GM19438 (cell line): ENCODE measurements around the gene HS6ST2.
"Not testable (repeated sequence)": the region's sequence is repeated elsewhere in the genome, so short reads cannot be mapped to it uniquely, and the experiment has no call there.

Experiments
- ATAC-seq: cut with Tn5 transposase; IDR thresholded peaks from one replicate; pipeline ENCODE4 v1.9.1; 2021; ENCODE audit warnings: low read depth; ENCODE audit not compliant: unreplicated experiment

Gene HS6ST2

GRCh38 chrX:132945055-132945599, 13.3 kb downstream of the HS6ST2 start:
- not testable (repeated sequence) for ATAC-seq

GRCh38 chrX:132940727-132941327, 17.6 kb downstream of the HS6ST2 start:
- no peak for ATAC-seq

- ATAC-seq, result no peak
Measured at GRCh38 chrX:132933170-132933569, 25.3 kb downstream of the HS6ST2 start.

- ATAC-seq, result no peak
Measured at GRCh38 chrX:132924426-132924825, 34.0 kb downstream of the HS6ST2 start.

- ATAC-seq, result no peak
Measured at GRCh38 chrX:132918523-132918922, 39.9 kb downstream of the HS6ST2 start.

GRCh38 chrX:132916349-132916748, 42.1 kb downstream of the HS6ST2 start:
- ATAC-seq, result no peak

GRCh38 chrX:132909643-132910042, 48.8 kb downstream of the HS6ST2 start:
- ATAC-seq, result no peak

- ATAC-seq, result no peak
Measured at GRCh38 chrX:132908891-132909290, 49.5 kb downstream of the HS6ST2 start.

- no peak for ATAC-seq
Measured at GRCh38 chrX:132900633-132901293, 57.7 kb downstream of the HS6ST2 start.

GRCh38 chrX:132887569-132887968, 70.9 kb downstream of the HS6ST2 start:
- ATAC-seq, result no peak

GRCh38 chrX:132883358-132883915, 75.0 kb downstream of the HS6ST2 start:
- no peak for ATAC-seq

GRCh38 chrX:132880753-132881152, 77.7 kb downstream of the HS6ST2 start:
- ATAC-seq, result not testable (repeated sequence)

GRCh38 chrX:132877954-132878536, 80.4 kb downstream of the HS6ST2 start:
- no peak for ATAC-seq

GRCh38 chrX:132876523-132877338, 81.7 kb downstream of the HS6ST2 start:
- ATAC-seq, result no peak

- no peak for ATAC-seq
Measured at GRCh38 chrX:132875650-132876522, 82.5 kb downstream of the HS6ST2 start.

GRCh38 chrX:132862562-132862961, 95.9 kb downstream of the HS6ST2 start:
- no peak for ATAC-seq

GRCh38 chrX:132861076-132861475, 97.4 kb downstream of the HS6ST2 start:
- no peak for ATAC-seq

- no peak for ATAC-seq
Measured at GRCh38 chrX:132860200-132860599, 98.2 kb downstream of the HS6ST2 start.

- ATAC-seq, result no peak
Measured at GRCh38 chrX:132858018-132858417, 100.4 kb downstream of the HS6ST2 start.
